K562 (cell line): Measurements from ENCODE around the gene IP6K3. TPM values are rescaled to one million over a fixed set of nuclear protein-coding genes. Genes with fewer than 3 reads are reported as not detected.
A peak's percentile ranks its signal among the peaks of the same experiment; 100 is the strongest.

Experiments used
- COPS2 ChIP-seq: fragments of 450-650 bp; conservative IDR thresholded peaks from 2 replicates; pipeline ENCODE4 v1.6.1; 2016; ENCODE audit warnings: mild to moderate bottlenecking, moderate library complexity
- FOXA1 ChIP-seq: fragments of 450-650 bp; IDR thresholded peaks from 2 replicates; pipeline ENCODE4 v1.6.1; 2016; ENCODE audit warnings: mild to moderate bottlenecking, borderline replicate concordance
- FOXJ2 ChIP-seq: fragments of 200-800 bp; sonication (Bioruptor generic); IDR thresholded peaks from 2 replicates; pipeline ENCODE4 v1.6.1; 2016; ENCODE audit warnings: missing genetic modification characterization, missing compliant biosample characterization
- FUS ChIP-seq: fragments of 200-400 bp; formaldehyde crosslinking; optimal IDR thresholded peaks from 2 replicates; pipeline ENCODE3; 2017; ENCODE audit warnings: low read depth, low read length
- GABPB1 ChIP-seq: sonication (generic); formaldehyde crosslinking; IDR thresholded peaks from 2 replicates; pipeline ENCODE4 v1.8.0; 2022; ENCODE audit warnings: mild to moderate bottlenecking, missing genetic modification reagents
- KAT2B ChIP-seq: IDR thresholded peaks from one replicate; pipeline ENCODE4 v1.6.1; 2012; ENCODE audit warnings: low read depth, mild to moderate bottlenecking, control low read depth, inconsistent platforms, low read length, moderate library complexity
- LARP7 ChIP-seq: fragments of 450-650 bp; IDR thresholded peaks from 2 replicates; pipeline ENCODE4 v1.6.1; 2016
- MYC ChIP-seq, 2 experiments: fragments of 250-450 bp in 1 of 2; sonication (Bioruptor Pico) in 1 of 2; IDR thresholded peaks; 2 replicates each; pipeline versions ENCODE4 v1.5.1 to v1.6.1; 2012 to 2021; ENCODE audit warnings: low read depth in 2 of 2, borderline replicate concordance in 1 of 2, improper control_type of control experiment in 1 of 2, low read length in 1 of 2, mild to moderate bottlenecking in 1 of 2, moderate library complexity in 1 of 2
- NRF1 ChIP-seq, 2 experiments: fragments of 450-650 bp; IDR thresholded peaks in 1 of 2; conservative IDR thresholded peaks in 1 of 2; 2 replicates each; pipeline ENCODE4 v1.6.1; 2014; ENCODE audit warnings: mild to moderate bottlenecking in 2 of 2
- NUFIP1 ChIP-seq: fragments of 450-650 bp; IDR thresholded peaks from 2 replicates; pipeline ENCODE4 v1.6.1; 2018; ENCODE audit not compliant: partially characterized antibody
- POLR3G ChIP-seq: IDR thresholded peaks from 2 replicates; pipeline ENCODE4 v1.6.1; 2011; ENCODE audit not compliant: insufficient read length, insufficient replicate concordance; ENCODE audit errors: extremely low read depth
- PPARD ChIP-seq: fragments of 250-450 bp; sonication (Bioruptor Pico); IDR thresholded peaks from 2 replicates; pipeline ENCODE4 v1.8.0; 2022; ENCODE audit warnings: inconsistent platforms, mild to moderate bottlenecking, moderate library complexity
- RAD21 ChIP-seq, 2 experiments: fragments of 250-450 bp in 1 of 2; fragments of 450-650 bp in 1 of 2; sonication (Bioruptor Pico) in 1 of 2; formaldehyde crosslinking in 1 of 2; IDR thresholded peaks in 1 of 2; conservative IDR thresholded peaks in 1 of 2; 2 replicates each; pipeline versions ENCODE4 v1.4.0 to v1.8.0; 2020 to 2022; ENCODE audit warnings: mild to moderate bottlenecking in 2 of 2, moderate library complexity in 1 of 2
- RBM15 ChIP-seq: fragments of 200-400 bp; formaldehyde crosslinking; IDR thresholded peaks from 2 replicates; pipeline ENCODE4 v1.6.1; 2018; ENCODE audit warnings: mild to moderate bottlenecking, low read length, moderate library complexity; ENCODE audit not compliant: insufficient read depth
- RCOR1 ChIP-seq, 2 experiments: IDR thresholded peaks; 2 replicates each; pipeline ENCODE4 v1.6.1; 2012; ENCODE audit warnings: low read depth in 2 of 2, low read length in 2 of 2, borderline replicate concordance in 1 of 2, improper control_type of control experiment in 1 of 2
- SAFB2 ChIP-seq: fragments of 200-400 bp; formaldehyde crosslinking; IDR thresholded peaks from 2 replicates; pipeline ENCODE4 v1.6.1; 2018; ENCODE audit warnings: borderline replicate concordance, low read length, low read depth, moderate library complexity; ENCODE audit not compliant: severe bottlenecking
- SUPT5H ChIP-seq: fragments of 450-650 bp; IDR thresholded peaks from 2 replicates; pipeline ENCODE4 v1.6.1; 2016
- TEAD4 ChIP-seq, 2 experiments: sonication (generic) in 1 of 2; formaldehyde crosslinking in 1 of 2; IDR thresholded peaks; 2 replicates each; pipeline versions ENCODE4 v1.6.1 to v1.8.0; 2012 to 2022; ENCODE audit warnings: borderline replicate concordance in 1 of 2, inconsistent platforms in 1 of 2, low read length in 1 of 2, mild to moderate bottlenecking in 1 of 2, missing genetic modification reagents in 1 of 2
- ZNF551 ChIP-seq: fragments of 250-450 bp; sonication (Bioruptor Pico); IDR thresholded peaks from 2 replicates; pipeline ENCODE4 v1.5.0; 2021; ENCODE audit warnings: mild to moderate bottlenecking, moderate library complexity
- polyA plus RNA-seq, 8 experiments: library from polyadenylated mRNA; depleted of rRNA in 4 of 8; stranded (reverse) in 5 of 8; unstranded in 3 of 8; fragments of >200 nt; fragmentation: Nextera tagmentation in 2 of 8; fragmentation: Illumina TruSeq in 1 of 8; extraction: Ambion mirVana in 2 of 8; extraction: Trizol in 1 of 8; gene quantifications; 2 replicates each; pipeline versions ENCODE4 v1.2.1 to v1.2.3, GENCODE V29; 2011 to 2014; ENCODE audit warnings: inconsistent platforms in 1 of 8, missing spikeins in 1 of 8
- total RNA-seq, 7 experiments: library from RNA; depleted of rRNA in 6 of 7; stranded (reverse); fragments of >200 nt in 6 of 7; fragmentation: Illumina TruSeq in 2 of 7; extraction: Trizol in 2 of 7; gene quantifications; 2 replicates each; pipeline versions ENCODE4 v1.2.1 to v1.2.3, GENCODE V29; 2011 to 2021; ENCODE audit warnings: low replicate concordance in 1 of 7
- TF ChIP-seq, protein P1 (sequence below): fragments of 250-450 bp; sonication (Bioruptor Pico); IDR thresholded peaks from 2 replicates; pipeline ENCODE4 v1.5.0; 2020; ENCODE audit warnings: mild to moderate bottlenecking
- TF ChIP-seq, protein P2 (sequence below): fragments of 250-450 bp; sonication (Bioruptor Pico); IDR thresholded peaks from 2 replicates; pipeline ENCODE4 v1.5.0; 2021; ENCODE audit warnings: mild to moderate bottlenecking, moderate library complexity
- TF ChIP-seq, protein P3 (sequence below): fragments of 250-450 bp; sonication (Bioruptor Pico); IDR thresholded peaks from 2 replicates; pipeline ENCODE4 v1.4.0; 2020; ENCODE audit warnings: mild to moderate bottlenecking
- TF ChIP-seq, protein P4 (sequence below): fragments of 250-450 bp; sonication (Bioruptor Pico); IDR thresholded peaks from 2 replicates; pipeline ENCODE4 v1.8.0; 2021; ENCODE audit warnings: moderate library complexity, mild to moderate bottlenecking, inconsistent platforms

IP6K3 gene
- total and polyA plus RNA-seq, 9 of the 15 experiments (the other 6 are each of a cell fraction or from before 2014, with no cell fraction given), result not detected

DNA sequence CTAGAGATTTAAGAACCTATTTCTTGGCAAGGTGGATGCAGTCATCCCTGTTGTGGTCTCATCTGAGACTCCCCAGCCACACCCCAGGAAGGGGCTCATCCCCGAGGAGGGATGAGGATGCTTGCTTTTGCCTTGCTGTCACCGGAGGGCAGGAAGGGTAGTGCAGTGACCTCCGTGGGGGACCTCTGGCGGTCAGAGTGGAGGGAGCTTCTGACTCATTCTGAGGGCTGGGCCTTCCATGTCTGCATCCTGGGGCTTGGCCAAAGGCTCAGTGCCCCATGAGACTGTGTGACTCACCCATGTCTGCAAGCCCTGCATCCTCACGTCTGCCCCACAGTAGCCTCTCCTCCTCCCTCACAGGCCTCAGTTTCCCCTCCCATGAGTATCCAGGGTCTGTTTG is 73.9 kb downstream of the IP6K3 start (continued):
- TF ChIP-seq NRF1 (conservative IDR thresholded peaks at IDR 0.05 in 1 of 2, IDR thresholded peaks at IDR 0.05 in 1 of 2) (no peak), MYC (IDR thresholded peaks at IDR 0.05; ENCODE audit: low read depth, low read length) (no peak), MYC (CRISPR knock-in tag; IDR thresholded peaks at IDR 0.05; ENCODE audit: borderline replicate concordance, low read depth) (no peak), ZNF551 (CRISPR knock-in tag) (no peak), NUFIP1 (no peak), POLR3G (no peak), PPARD (CRISPR knock-in tag) (no peak), FUS (no peak), COPS2 (no peak), KAT2B (no peak), LARP7 (no peak), SAFB2 (no peak), FOXA1 (no peak), TEAD4 (IDR thresholded peaks at IDR 0.05; ENCODE audit: low read length) (no peak), TEAD4 (CRISPR knock-in tag; IDR thresholded peaks at IDR 0.05; ENCODE audit: borderline replicate concordance) (no peak), RCOR1 (IDR thresholded peaks at IDR 0.05; ENCODE audit: borderline replicate concordance in 1 of 2, low read depth in 2 of 2, low read length in 2 of 2) (peak in 1 of 2 experiments; percentile 43; a peak in 1 of 4 replicates), RAD21 (CRISPR knock-in tag; conservative IDR thresholded peaks at IDR 0.05 in 1 of 2, IDR thresholded peaks at IDR 0.05 in 1 of 2) (peak; percentile 49 to 72; a peak in 3 of 4 replicates), SUPT5H (no peak), RBM15 (no peak), GABPB1 (CRISPR knock-in tag) (peak; percentile 52), FOXJ2 (tag) (no peak)
- TF ChIP-seq, protein P1, sequence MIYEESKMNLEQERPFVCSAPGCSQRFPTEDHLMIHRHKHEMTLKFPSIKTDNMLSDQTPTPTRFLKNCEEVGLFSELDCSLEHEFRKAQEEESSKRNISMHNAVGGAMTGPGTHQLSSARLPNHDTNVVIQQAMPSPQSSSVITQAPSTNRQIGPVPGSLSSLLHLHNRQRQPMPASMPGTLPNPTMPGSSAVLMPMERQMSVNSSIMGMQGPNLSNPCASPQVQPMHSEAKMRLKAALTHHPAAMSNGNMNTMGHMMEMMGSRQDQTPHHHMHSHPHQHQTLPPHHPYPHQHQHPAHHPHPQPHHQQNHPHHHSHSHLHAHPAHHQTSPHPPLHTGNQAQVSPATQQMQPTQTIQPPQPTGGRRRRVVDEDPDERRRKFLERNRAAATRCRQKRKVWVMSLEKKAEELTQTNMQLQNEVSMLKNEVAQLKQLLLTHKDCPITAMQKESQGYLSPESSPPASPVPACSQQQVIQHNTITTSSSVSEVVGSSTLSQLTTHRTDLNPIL (CRISPR knock-in tag), result no peak
- TF ChIP-seq, protein P2, sequence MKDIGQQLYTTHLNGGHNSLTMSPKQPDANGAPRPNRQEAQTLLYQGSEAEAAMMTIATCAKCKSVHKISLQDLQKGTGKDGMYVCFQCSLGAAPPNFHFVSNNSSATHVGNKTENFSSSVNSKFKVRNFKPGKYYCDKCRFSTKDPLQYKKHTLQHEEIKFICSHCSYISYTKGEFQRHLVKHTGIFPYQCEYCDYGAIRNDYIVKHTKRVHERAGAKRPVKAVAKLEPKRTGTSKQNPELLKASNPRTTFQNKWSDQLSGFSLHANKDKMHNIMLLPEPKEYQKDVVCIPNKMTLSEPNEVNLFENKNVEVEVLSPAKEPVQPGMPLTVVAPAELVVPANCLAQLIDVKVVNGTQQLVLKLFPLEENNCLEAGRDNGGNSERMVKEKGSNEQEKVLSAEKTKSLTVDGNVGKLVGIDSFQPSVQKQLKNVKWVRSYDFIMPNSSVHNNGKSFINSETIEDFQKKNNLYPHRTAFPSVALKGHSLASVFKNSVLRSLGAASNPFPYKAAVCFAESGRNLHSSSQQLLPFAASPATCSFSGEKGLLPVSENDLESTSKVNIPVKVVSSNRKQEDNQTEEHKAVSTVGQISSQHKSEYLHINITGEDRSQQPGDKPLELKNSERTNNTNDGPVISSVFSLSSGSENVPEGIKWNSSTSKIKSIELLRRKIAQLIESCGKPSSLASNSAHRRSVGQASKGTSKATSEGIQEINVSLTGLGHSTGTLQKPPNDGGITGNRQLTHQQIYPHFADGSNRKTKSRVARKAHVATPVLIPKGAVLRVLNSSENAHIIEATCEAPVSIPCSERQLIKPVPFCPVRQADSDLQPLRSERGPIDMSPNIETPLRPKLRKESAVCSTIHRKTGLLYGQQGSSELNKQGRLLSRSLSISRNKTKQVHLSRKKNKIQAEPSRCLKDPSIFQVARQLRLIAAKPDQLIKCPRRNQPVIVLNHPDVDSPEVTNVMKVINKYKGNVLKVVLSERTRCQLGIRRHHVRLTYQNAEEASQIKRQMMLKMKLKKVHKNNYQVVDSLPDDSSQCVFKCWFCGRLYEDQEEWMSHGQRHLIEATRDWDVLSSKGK (CRISPR knock-in tag), result no peak
- TF ChIP-seq, protein P3, sequence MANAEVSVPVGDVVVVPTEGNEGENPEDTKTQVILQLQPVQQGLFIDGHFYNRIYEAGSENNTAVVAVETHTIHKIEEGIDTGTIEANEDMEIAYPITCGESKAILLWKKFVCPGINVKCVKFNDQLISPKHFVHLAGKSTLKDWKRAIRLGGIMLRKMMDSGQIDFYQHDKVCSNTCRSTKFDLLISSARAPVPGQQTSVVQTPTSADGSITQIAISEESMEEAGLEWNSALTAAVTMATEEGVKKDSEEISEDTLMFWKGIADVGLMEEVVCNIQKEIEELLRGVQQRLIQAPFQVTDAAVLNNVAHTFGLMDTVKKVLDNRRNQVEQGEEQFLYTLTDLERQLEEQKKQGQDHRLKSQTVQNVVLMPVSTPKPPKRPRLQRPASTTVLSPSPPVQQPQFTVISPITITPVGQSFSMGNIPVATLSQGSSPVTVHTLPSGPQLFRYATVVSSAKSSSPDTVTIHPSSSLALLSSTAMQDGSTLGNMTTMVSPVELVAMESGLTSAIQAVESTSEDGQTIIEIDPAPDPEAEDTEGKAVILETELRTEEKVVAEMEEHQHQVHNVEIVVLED (CRISPR knock-in tag), result no peak
- TF ChIP-seq, protein P4, sequence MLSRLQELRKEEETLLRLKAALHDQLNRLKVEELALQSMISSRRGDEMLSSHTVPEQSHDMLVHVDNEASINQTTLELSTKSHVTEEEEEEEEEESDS (CRISPR knock-in tag), result no peak
